ENCODE measurements around the gene ITGA4.

ITGA4 gene

GRCh38 chr2:181454686-181455450, 2.3 kb upstream of the ITGA4 start:
- TF ChIP-seq FOXM1 (IDR thresholded peaks at IDR 0.05; ENCODE audit: borderline replicate concordance, low read depth), result no peak
- TF ChIP-seq NFIC (IDR thresholded peaks at IDR 0.05), result no peak
- TF ChIP-seq REST (IDR thresholded peaks at IDR 0.05; ENCODE audit: low read depth), result no peak
- no peak for TF ChIP-seq USF1 (IDR thresholded peaks at IDR 0.05)
- no peak for TF ChIP-seq RAD21 (IDR thresholded peaks at IDR 0.05; ENCODE audit: low read depth)
- TF ChIP-seq TCF12 (IDR thresholded peaks at IDR 0.05; ENCODE audit: low read depth), result no peak
- TF ChIP-seq TAF1 (IDR thresholded peaks at IDR 0.05; ENCODE audit: low read depth), result no peak
- no peak for TF ChIP-seq TEAD4 (IDR thresholded peaks at IDR 0.05)
- no peak for TF ChIP-seq ZBTB7A (IDR thresholded peaks at IDR 0.05; ENCODE audit: low read depth)
- no peak for TF ChIP-seq CREB1 (IDR thresholded peaks at IDR 0.05; ENCODE audit: low read depth)
- no peak for TF ChIP-seq CEBPB (IDR thresholded peaks at IDR 0.05)
- no peak for TF ChIP-seq YY1 (IDR thresholded peaks at IDR 0.05; ENCODE audit: low read depth)

GRCh38 chr2:181456660-181457120, 496 bp upstream of the ITGA4 start:
- TF ChIP-seq FOXM1 (IDR thresholded peaks at IDR 0.05; ENCODE audit: borderline replicate concordance, low read depth) (no peak), EGR1 (IDR thresholded peaks at IDR 0.05) (no peak), ZBTB7A (IDR thresholded peaks at IDR 0.05; ENCODE audit: low read depth) (no peak), MAX (IDR thresholded peaks at IDR 0.05) (no peak), EP300 (IDR thresholded peaks at IDR 0.05; ENCODE audit: borderline replicate concordance) (no peak), NFIC (IDR thresholded peaks at IDR 0.05) (no peak), TAF1 (IDR thresholded peaks at IDR 0.05; ENCODE audit: low read depth) (no peak)

- TF ChIP-seq RAD21 (IDR thresholded peaks at IDR 0.05; ENCODE audit: low read depth) (no peak), EGR1 (IDR thresholded peaks at IDR 0.05) (no peak), CREB1 (IDR thresholded peaks at IDR 0.05; ENCODE audit: low read depth) (no peak), TCF12 (IDR thresholded peaks at IDR 0.05; ENCODE audit: low read depth) (no peak), YY1 (IDR thresholded peaks at IDR 0.05; ENCODE audit: low read depth) (no peak), EP300 (IDR thresholded peaks at IDR 0.05; ENCODE audit: borderline replicate concordance) (no peak), ZBTB7A (IDR thresholded peaks at IDR 0.05; ENCODE audit: low read depth) (no peak), REST (IDR thresholded peaks at IDR 0.05; ENCODE audit: low read depth) (no peak), TEAD4 (IDR thresholded peaks at IDR 0.05) (no peak), CEBPB (IDR thresholded peaks at IDR 0.05) (no peak), TAF1 (IDR thresholded peaks at IDR 0.05; ENCODE audit: low read depth) (no peak), USF1 (IDR thresholded peaks at IDR 0.05) (no peak), NFIC (IDR thresholded peaks at IDR 0.05) (no peak), MAX (IDR thresholded peaks at IDR 0.05) (no peak), FOXM1 (IDR thresholded peaks at IDR 0.05; ENCODE audit: borderline replicate concordance, low read depth) (no peak)
Observed at GRCh38 chr2:181457741-181458425, 697 bp downstream of the ITGA4 start.

GRCh38 chr2:181458871-181459270, 1.7 kb downstream of the ITGA4 start:
- TF ChIP-seq CEBPB (IDR thresholded peaks at IDR 0.05), result no peak
- TF ChIP-seq MAX (IDR thresholded peaks at IDR 0.05), result no peak
- TF ChIP-seq TCF12 (IDR thresholded peaks at IDR 0.05; ENCODE audit: low read depth), result no peak
- no peak for TF ChIP-seq TEAD4 (IDR thresholded peaks at IDR 0.05)
- TF ChIP-seq REST (IDR thresholded peaks at IDR 0.05; ENCODE audit: low read depth), result no peak
- TF ChIP-seq YY1 (IDR thresholded peaks at IDR 0.05; ENCODE audit: low read depth), result no peak
- TF ChIP-seq RAD21 (IDR thresholded peaks at IDR 0.05; ENCODE audit: low read depth), result no peak
- no peak for TF ChIP-seq ZBTB7A (IDR thresholded peaks at IDR 0.05; ENCODE audit: low read depth)
- TF ChIP-seq USF1 (IDR thresholded peaks at IDR 0.05), result no peak
- TF ChIP-seq EGR1 (IDR thresholded peaks at IDR 0.05), result no peak
- TF ChIP-seq EP300 (IDR thresholded peaks at IDR 0.05; ENCODE audit: borderline replicate concordance), result no peak
- no peak for TF ChIP-seq NFIC (IDR thresholded peaks at IDR 0.05)
- no peak for TF ChIP-seq TAF1 (IDR thresholded peaks at IDR 0.05; ENCODE audit: low read depth)
- no peak for TF ChIP-seq FOXM1 (IDR thresholded peaks at IDR 0.05; ENCODE audit: borderline replicate concordance, low read depth)
